ENCODE results near the gene REV3L. TPM values are rescaled to one million over a fixed set of nuclear protein-coding genes. Genes with fewer than 3 reads are reported as not detected.
A peak's percentile ranks its signal among the peaks of the same experiment; 100 is the strongest.

The REV3L gene
- total and polyA plus RNA-seq, 2 of the 13 experiments (the other 11 are each of a cell fraction or from before 2014, with no cell fraction given) = 12.8 to 31.3 TPM

GRCh38 chr6:111259089-111259831 lies 223.8 kb downstream of the REV3L start (continued):
- TF ChIP-seq ZNF547 (CRISPR knock-in tag; IDR thresholded peaks at IDR 0.05) (peak; percentile 88), MEF2D (CRISPR knock-in tag; IDR thresholded peaks at IDR 0.05) (0 out of 2 replicates have a peak, but pooled peaks have one; percentile 73), ZIK1 (CRISPR knock-in tag; IDR thresholded peaks at IDR 0.05; ENCODE audit: borderline replicate concordance, low read depth) (0 out of 2 replicates have a peak, but pooled peaks have one; percentile 75), EEA1 (CRISPR knock-in tag; IDR thresholded peaks at IDR 0.05; ENCODE audit: borderline replicate concordance) (no peak; the same call in 1 of the 2 replicates), ZSCAN5A (CRISPR knock-in tag; IDR thresholded peaks at IDR 0.05; ENCODE audit: borderline replicate concordance) (no peak), ZFY (CRISPR knock-in tag; IDR thresholded peaks at IDR 0.05) (peak; percentile 89), CCAR2 (optimal IDR thresholded peaks at IDR 0.05; ENCODE audit: low read depth, low read length) (no peak), HMGXB4 (CRISPR knock-in tag; IDR thresholded peaks at IDR 0.05; ENCODE audit: borderline replicate concordance in 1 of 2, low read depth in 1 of 2) (peak; percentile 91 to 92), FOXP1 (IDR thresholded peaks at IDR 0.05) (no peak), FOXP1 (CRISPR knock-in tag; IDR thresholded peaks at IDR 0.05) (no peak), PAF1 (CRISPR knock-in tag; IDR thresholded peaks at IDR 0.05) (no peak), HMG20A (CRISPR knock-in tag; IDR thresholded peaks at IDR 0.05; ENCODE audit: borderline replicate concordance) (no peak), ZNF558 (CRISPR knock-in tag; IDR thresholded peaks at IDR 0.05; ENCODE audit: borderline replicate concordance) (peak; percentile 44; the same call in 1 of the 2 replicates), ZNF674 (CRISPR knock-in tag; IDR thresholded peaks at IDR 0.05; ENCODE audit: low read depth) (no peak), SKI (IDR thresholded peaks at IDR 0.05; ENCODE audit: partially characterized antibody) (peak; percentile 45), ZNF280D (CRISPR knock-in tag; IDR thresholded peaks at IDR 0.05) (peak; percentile 42; the same call in 1 of the 2 replicates), RFX1 (IDR thresholded peaks at IDR 0.05) (peak; percentile 96), AKAP8 (CRISPR knock-in tag; IDR thresholded peaks at IDR 0.05) (peak; percentile 52; the same call in 1 of the 2 replicates), KMT2A (CRISPR knock-in tag; IDR thresholded peaks at IDR 0.05) (peak; percentile 97), IKZF4 (CRISPR knock-in tag; IDR thresholded peaks at IDR 0.05; ENCODE audit: borderline replicate concordance, low read depth, not compliant biosample characterization) (no peak), SALL2 (CRISPR knock-in tag; IDR thresholded peaks at IDR 0.05) (peak; percentile 64)
- TF ChIP-seq, protein P1, sequence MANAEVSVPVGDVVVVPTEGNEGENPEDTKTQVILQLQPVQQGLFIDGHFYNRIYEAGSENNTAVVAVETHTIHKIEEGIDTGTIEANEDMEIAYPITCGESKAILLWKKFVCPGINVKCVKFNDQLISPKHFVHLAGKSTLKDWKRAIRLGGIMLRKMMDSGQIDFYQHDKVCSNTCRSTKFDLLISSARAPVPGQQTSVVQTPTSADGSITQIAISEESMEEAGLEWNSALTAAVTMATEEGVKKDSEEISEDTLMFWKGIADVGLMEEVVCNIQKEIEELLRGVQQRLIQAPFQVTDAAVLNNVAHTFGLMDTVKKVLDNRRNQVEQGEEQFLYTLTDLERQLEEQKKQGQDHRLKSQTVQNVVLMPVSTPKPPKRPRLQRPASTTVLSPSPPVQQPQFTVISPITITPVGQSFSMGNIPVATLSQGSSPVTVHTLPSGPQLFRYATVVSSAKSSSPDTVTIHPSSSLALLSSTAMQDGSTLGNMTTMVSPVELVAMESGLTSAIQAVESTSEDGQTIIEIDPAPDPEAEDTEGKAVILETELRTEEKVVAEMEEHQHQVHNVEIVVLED (CRISPR knock-in tag; IDR thresholded peaks at IDR 0.05; ENCODE audit: borderline replicate concordance) = peak; percentile 77

Measured in HepG2 (cell line).